ENCODE results near the gene PTPRH.

GRCh38 chr19:55173714-55174409, 35.4 kb downstream of the PTPRH start:
- TF ChIP-seq CTCF (IDR thresholded peaks at IDR 0.05) (no peak), POLR2A (IDR thresholded peaks at IDR 0.05) (no peak)

All from testis (tissue), 2 donors.